Thyroid gland (tissue), 4 donors: Measurements from ENCODE around the gene SALL4.

Experiments used
- CTCF ChIP-seq, 6 experiments: fragments of 200-600 bp in 3 of 6; fragments of 450-650 bp in 3 of 6; sonication (generic) in 3 of 6; IDR thresholded peaks; one replicate each; pipeline ENCODE4 v1.5.1; 2016 to 2019; ENCODE audit warnings: antibody characterized with exemption in 6 of 6, mild to moderate bottlenecking in 2 of 6, inconsistent platforms in 1 of 6, moderate library complexity in 1 of 6
- POLR2A ChIP-seq, 2 donors: fragments of 450-650 bp; IDR thresholded peaks; one replicate each; pipeline ENCODE4 v1.6.1; 2017; ENCODE audit warnings: antibody characterized with exemption in 2 of 2, mild to moderate bottlenecking in 2 of 2, moderate library complexity in 1 of 2

- TF ChIP-seq CTCF (IDR thresholded peaks at IDR 0.05): no peak
- TF ChIP-seq POLR2A (IDR thresholded peaks at IDR 0.05): no peak
Observed at GRCh38 chr20:51789434-51789833, 12.9 kb downstream of the SALL4 start.
